NCI-H69 (cell line): ENCODE data around the gene ZNF107.
"Not testable (repeated sequence)": the region's sequence is repeated elsewhere in the genome, so short reads cannot be mapped to it uniquely, and the experiment has no call there.

Experiments
- DNase-seq: peaks from one replicate; lab custom pipeline; 2025; lab: John Stamatoyannopoulos, UW

ZNF107 gene

DNA sequence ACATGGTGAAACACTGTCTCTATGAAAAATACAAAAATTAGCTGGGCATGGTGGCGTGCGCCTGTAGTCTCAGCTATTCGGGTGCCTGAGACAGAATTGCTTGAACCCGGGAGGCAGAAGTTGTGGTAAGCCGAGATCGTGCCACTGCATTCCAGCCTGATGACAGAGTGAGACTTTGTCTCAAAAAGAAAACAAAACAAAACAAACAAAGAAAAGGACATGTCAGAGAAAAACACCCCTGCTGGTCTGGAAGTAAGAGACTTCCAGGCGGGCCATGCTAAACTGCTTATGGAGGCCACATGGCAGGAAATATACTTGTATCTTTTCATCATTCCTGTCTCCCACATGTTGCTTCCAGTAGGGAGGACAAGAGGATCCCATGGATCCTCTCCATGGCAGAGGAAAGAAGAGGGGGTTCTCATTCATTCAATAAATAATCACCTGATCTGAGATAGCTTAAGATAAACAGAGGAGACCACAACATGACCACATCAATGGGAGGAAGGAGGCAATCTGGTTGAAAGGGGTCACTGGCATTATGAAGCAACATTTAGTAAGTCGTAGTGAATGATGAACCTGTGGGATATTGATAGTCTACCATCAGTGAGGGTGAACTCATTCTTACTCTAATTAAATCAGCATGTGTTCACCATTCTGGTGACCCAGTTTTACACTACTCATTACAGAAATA, 67.8 kb downstream of the ZNF107 start:
- DNase-seq: no peak

DNA sequence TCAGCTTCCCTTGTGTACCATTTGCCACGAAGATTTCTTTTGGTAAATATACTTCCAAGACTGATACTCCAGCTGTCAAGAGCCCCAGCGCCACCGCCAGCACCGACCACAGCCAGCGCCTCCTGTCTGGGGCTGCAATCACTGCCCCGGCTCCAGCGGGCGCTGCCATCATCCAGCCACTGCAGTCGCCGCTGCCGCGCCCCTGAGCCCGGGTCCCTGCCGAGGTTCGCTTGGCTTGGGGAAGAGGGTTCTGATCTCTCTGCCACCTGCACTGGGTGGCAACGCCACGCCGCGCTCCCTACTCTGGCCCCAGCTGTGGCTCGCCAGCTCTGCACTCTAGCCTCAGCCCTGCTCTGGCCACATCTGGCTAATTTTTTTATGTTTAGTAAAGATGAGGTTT, 70.6 kb downstream of the ZNF107 start:
- DNase-seq: no peak

DNA sequence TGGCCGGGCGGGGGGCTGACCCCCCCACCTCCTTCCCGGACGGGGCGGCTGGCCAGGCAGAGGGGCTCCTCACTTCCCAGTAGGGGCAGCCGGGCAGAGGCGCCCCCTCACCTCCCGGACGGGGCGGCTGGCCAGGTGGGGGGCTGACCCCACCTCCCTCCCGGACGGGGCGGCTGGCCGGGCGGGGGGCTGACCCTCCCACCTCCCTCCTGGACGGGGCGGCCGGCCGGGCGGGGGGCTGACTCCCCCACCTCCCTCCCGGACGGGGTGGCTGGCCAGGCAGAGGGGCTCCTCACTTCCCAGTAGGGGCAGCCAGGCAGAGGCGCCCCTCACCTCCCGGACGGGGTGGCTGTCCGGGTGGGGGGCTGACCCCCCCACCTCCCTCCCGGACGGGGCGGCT, 72.5 kb downstream of the ZNF107 start:
- DNase-seq: not testable (repeated sequence)

DNA sequence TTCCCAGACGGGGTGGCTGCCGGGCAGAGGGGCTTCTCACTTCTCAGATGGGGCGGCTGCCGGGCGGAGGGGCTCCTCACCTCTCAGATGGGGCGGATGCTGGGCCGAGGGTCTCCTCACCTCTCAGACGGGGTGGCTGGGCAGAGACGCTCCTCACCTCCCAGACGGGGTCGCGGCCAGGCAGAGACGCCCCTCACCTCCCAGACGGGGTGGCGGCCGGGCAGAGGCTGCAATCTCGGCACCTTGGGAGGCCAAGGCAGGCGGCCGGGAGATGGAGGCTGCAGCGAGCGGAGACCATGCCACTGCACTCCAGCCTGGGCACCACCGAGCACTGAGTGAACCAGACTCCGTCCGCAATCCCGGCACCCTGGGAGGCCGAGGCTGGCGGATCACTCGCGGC, 73.0 kb downstream of the ZNF107 start:
- DNase-seq: not testable (repeated sequence)

DNA sequence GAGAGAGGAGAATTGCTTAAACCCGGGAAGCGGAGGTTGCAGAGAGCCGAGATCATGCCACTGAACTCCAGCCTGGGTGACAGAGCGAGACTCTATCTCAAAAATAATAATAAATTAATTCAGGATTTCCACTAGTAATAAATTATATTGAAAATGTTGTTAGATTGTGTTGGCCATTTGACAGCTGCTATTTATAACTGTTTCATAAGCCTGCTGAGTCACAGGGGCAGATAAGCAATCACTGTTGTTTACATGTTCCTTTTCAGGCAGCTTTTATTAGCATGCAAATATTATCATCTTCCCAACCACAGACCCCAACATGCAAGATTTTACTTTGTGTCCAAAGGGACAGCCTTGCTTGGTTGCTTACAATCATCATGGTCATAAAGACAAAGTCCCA, 78.7 kb downstream of the ZNF107 start:
- DNase-seq: no peak

DNA sequence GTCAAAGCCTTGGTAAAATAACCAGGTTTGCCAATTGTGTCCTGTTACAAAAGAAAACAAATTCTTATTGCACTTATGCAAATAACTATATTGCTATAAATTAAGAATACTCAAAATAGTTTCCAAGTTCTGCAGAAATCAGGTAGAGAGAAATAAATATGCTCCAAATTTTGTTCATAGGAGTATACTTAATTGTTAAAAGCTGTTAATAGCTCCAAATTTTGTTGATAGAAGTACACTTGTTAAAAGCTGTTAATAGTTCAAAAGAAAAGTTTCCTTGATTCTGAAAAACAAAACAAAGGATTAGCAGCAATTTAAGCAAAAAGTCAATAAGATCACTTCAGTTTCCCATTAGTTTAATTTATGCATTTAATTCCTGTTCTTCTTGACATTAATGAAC, 81.9 kb downstream of the ZNF107 start:
- no peak for DNase-seq

DNA sequence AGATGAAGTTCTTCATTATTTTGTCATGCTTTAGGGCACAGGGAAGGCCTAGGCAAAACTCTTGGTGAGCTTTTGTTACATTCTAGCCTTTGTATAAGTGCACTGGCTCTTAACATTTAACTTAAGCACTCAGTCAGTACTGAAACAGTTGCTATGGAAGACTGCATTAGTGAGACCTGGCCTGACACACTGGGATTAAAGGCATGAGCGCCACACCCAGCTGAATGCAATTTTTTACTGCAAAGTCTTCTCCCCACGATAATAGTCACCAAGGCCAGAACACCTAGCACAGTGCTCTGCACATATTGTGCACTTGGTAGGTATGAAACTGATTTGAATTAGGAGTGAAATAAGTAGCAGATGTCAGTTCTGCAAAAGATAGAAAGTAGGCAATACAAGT, 87.1 kb downstream of the ZNF107 start:
- no peak for DNase-seq

DNA sequence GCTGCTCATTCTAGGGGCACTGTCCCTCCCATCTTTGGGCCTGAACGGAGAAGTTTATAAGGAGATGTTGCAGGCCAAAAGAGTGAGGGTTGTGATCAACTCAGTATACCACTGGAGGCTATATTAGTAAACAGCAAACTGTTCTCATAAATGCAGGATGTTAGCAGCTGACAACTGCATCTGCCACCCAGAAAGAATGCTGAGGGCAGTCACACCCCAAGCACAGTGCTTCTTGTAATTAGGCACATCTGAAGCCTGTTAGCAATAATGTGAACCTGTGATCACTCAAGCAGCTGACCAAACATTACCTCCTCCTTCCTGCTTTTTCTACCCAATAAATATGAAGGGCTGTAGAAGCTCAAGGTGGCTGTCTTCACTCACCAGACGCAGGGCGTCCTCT, 89.9 kb downstream of the ZNF107 start:
- no peak for DNase-seq

DNA sequence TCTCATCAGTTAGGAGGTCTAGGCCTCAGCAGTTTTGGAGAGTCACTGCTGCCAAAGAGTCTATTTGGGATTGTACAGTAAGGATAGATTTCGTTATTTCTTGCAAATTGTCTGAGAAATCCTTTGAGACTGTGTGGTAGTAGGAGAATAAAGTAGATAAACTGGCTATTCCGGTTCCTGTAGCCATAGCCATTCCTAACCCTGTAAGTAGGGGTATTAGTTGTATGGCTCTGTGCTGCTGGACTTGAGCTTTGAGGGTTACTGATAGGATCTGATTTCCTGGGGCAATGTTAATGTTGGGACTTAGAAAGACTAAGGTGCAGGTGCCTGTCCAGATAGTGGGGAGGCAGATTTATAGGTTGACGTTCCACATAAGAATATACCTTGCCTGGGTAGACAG, 92.2 kb downstream of the ZNF107 start:
- no peak for DNase-seq
